Mammary epithelial cell (primary cell): ENCODE data around the gene MAGEL2.

ENCODE experiments used
- EZH2 ChIP-seq: IDR thresholded peaks from 2 replicates; pipeline ENCODE4 v1.6.1; 2012; ENCODE audit warnings: low read length, inconsistent platforms, borderline replicate concordance
- TF ChIP-seq, protein P1 (sequence below), 2 donors: IDR thresholded peaks in 1 of 2; conservative IDR thresholded peaks in 1 of 2; 2 replicates each; pipeline ENCODE4 v1.5.1; 2011 to 2012; ENCODE audit warnings: inconsistent platforms in 2 of 2, low read length in 2 of 2, mild to moderate bottlenecking in 2 of 2, control low read depth in 1 of 2, low read depth in 1 of 2; ENCODE audit not compliant: insufficient read depth in 1 of 2; ENCODE audit errors: extremely low read depth in 1 of 2

DNA sequence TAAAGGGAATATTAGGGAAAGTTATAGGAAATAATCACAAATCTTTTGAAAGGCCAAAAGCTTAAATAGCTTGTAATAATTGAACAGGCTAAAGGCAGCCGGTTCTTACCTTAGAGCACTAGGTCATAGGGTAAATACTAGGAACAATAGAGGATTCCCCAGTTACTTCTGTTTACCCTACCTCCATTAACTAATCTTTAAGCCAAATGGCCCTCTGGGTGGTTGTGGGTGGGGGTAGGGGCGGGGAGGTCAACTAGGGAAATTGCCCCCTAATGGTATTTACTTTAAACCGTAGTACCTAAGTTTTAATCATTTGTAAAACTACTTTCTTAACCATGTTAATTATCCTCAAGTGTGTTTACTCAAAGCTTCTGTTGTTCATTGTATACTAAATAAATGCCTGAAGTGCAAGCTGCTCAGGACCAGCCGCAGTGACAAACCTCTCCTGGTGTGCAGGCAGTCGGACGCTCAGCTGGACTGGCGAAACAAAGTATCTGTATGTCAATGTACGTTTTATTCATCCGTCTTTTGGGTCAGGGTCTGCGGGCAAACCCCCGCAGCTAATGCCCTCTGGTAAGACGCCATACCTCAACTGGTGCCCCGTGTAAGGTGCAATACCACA lies 18.9 kb downstream of the MAGEL2 start:
- TF ChIP-seq, protein P1, sequence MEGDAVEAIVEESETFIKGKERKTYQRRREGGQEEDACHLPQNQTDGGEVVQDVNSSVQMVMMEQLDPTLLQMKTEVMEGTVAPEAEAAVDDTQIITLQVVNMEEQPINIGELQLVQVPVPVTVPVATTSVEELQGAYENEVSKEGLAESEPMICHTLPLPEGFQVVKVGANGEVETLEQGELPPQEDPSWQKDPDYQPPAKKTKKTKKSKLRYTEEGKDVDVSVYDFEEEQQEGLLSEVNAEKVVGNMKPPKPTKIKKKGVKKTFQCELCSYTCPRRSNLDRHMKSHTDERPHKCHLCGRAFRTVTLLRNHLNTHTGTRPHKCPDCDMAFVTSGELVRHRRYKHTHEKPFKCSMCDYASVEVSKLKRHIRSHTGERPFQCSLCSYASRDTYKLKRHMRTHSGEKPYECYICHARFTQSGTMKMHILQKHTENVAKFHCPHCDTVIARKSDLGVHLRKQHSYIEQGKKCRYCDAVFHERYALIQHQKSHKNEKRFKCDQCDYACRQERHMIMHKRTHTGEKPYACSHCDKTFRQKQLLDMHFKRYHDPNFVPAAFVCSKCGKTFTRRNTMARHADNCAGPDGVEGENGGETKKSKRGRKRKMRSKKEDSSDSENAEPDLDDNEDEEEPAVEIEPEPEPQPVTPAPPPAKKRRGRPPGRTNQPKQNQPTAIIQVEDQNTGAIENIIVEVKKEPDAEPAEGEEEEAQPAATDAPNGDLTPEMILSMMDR (conservative IDR thresholded peaks at IDR 0.05 in 1 of 2, IDR thresholded peaks at IDR 0.05 in 1 of 2; ENCODE audit: extremely low read depth in 1 of 2, insufficient read depth in 1 of 2, low read depth in 1 of 2, low read length in 2 of 2), result no peak
- no peak for TF ChIP-seq EZH2
